ENCODE results near the gene NR6A1.

NR6A1 gene

DNA sequence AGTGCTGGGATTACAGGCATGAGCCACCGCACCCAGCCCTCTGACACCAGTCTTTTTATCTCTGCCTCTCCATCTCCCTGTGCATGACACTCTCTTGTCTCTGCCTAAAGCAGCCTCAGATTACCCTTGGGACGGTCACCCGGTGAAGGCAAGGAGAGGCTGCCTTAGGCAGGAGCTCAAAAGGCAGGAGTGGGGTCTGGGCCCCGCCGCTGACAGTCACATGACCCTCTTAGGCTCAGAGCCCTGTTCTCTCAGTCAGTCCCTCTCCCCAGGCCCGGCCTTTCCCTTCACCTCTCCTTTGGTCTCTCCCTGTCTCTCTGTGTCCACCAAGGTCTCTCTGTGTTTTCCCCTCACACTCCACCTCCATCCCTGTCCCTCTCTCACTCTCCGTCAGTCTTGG, 298.3 kb downstream of the NR6A1 start:
- no peak for DNase-seq (ENCODE audit: low read depth in 2 of 2)

DNA sequence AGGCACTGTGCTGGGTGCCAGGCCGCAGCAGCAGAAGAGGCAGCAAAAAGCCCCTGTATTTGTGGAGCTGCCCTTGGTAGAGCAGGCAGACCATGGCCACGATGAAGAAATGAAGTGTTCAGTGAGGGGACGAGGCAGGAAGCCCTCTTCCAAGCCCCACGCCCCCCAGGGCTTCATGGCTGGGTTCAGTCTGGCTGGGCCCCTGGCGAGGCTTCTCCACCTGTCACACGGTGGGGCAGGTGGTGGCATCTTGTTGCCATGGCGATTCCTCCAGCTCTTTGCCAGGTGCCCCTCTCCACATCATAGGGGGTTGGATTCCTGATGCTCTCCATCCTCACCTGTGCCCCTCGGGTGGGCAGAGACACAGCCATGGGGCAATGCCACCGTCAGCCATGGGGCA, 299.4 kb downstream of the NR6A1 start:
- no peak for DNase-seq (ENCODE audit: low read depth in 2 of 2)

DNA sequence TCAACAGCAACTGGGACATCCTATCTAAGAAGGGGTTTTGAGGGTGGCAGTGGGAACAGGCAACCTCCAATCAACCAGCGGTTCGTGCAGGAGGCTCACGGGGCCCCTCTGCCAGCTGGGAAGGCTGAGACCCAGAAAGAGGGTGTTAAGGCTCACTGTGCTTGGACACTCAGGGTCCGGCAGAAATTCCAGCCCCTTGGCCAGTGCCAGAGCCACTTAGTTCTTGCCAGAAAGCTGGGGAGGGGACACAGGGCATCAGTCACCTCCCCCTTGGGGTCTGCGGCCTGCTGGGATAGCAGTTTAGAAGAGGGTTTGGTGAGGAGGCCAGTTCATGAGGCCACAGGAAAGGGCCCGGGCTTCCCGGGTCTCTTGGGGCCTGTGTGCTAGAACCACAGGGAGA, 300.4 kb downstream of the NR6A1 start:
- DNase-seq (ENCODE audit: low read depth in 2 of 2) = no peak

DNA sequence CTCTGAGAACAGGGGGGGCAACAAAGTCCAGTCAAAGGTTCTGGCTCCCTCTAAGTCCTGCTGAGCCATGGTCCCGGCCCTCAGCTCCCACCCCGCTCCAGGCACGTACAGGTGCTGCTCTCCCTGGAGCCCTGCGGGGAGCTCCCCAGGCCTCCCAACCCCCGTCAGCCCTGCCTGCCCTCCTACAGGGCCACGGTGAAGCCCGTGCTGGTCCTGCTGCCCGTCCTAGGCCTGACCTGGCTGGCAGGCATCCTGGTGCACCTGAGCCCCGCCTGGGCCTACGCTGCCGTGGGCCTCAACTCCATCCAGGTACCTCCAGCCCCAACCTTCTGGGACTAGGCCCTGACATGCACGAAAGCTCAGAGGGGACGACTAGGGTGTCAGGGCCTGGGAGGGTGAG, 300.8 kb downstream of the NR6A1 start:
- DNase-seq (ENCODE audit: low read depth in 2 of 2) = no peak

DNA sequence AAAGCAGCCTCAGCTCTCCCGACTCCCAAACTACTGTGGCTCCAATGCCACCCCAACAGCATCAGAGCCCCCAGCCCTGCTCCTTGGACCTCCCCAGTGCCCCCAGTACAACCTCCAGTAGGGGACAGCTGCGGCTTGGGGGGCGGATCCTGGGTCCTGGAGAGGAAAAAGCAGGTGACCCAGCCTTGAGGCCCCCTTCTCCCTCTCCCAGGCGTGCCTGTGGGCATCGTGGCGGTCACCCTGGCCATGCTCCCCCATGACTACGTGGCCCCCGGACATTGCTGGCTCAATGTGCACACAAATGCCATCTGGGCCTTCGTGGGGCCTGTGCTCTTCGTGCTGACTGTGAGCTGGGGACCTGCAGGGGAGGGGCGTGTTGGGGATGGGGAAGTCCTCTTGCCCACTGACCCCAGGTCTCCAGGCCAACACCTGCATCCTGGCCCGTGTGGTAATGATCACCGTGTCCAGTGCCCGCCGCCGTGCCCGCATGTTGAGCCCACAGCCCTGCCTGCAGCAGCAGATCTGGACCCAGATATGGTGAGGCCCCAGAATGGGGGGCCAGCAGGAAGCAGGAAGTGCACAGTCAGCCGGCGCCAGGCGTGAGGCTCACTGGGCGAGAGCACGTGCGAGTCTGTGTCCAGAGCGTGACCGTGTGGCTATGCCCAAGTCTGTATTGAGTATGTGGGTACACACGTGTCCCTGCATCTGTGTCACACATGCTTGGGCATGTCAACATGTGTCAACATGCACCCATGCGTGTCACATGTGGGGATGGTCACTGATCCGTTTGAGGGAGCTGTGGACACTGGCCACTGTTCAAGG, 301.9 kb downstream of the NR6A1 start:
- DNase-seq (ENCODE audit: low read depth in 2 of 2) = no peak

DNA sequence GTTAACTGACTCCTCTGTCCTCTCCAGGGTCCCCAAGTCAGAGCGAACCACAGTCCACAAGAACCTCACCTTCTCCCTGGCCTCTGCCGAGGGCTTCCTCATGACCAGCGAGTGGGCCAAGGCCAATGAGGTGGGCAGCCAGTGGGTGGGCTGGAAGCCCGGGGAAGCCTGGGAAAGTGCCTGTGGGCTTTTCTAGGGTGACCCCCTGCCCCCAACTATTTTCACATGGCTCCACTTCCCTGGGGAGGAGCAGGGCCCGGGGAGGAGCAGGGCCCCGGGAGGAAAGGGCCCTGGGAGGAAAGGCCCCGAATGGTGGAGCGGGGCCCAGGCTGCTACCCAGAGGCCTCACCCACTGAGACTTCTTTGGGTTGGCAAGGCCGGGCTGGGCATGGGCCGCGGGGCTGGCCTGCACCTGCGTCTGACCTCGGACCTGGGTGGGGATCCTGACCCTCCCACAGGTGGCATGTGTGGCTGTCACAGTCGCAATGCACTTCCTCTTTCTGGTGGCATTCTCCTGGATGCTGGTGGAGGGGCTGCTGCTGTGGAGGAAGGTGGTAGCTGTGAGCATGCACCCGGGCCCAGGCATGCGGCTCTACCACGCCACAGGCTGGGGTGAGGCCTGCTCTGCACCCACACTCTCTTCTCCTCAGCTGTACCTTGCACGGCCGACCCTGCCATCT, 302.9 kb downstream of the NR6A1 start:
- no peak for DNase-seq (ENCODE audit: low read depth in 2 of 2)

DNA sequence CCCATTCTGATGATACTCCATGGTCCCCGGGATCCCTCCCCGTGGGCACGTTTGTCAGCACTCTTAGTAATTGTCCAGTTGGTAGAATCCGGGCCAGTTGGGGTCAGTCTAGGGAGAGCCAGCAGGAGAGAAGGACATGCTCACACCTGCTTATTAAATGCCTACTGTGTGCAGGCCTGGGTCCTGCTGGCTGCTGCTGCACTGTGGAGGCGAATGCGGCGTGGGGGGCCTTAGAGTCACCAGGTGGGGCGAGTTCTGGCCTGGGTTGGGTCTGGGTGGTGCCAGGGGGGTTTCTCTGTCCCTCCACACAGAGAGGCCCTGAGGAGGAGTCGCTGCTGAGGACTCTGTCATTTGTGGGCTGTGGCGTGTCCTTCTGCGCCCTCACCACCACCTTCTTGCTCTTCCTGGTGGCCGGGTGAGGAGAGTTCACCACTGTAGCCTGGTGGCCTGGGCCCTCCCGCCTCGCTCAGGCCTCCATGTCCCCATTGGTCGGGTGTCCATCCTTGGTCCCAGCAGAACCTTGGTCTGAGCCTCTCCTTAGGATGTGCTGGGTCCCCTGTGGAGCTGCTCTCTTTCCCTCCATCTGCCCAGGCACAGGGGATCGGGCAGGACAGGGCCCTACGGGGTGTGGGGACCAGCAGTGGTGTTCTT, 303.6 kb downstream of the NR6A1 start:
- DNase-seq (ENCODE audit: low read depth in 2 of 2) = no peak
